SH-SY5Y (cell line): ENCODE results near the gene YAE1.

Source experiments
- GATA2 ChIP-seq: IDR thresholded peaks from 2 replicates; pipeline ENCODE4 v1.6.1; 2011; ENCODE audit warnings: mild to moderate bottlenecking, low read depth, low read length
- GATA3 ChIP-seq: IDR thresholded peaks from 2 replicates; pipeline ENCODE4 v1.6.1; 2011; ENCODE audit warnings: low read depth, mild to moderate bottlenecking, low read length, moderate library complexity

The YAE1 gene

GRCh38 chr7:39580149-39580874, 14.1 kb downstream of the YAE1 start:
- TF ChIP-seq GATA2: no peak
- TF ChIP-seq GATA3: no peak

DNA sequence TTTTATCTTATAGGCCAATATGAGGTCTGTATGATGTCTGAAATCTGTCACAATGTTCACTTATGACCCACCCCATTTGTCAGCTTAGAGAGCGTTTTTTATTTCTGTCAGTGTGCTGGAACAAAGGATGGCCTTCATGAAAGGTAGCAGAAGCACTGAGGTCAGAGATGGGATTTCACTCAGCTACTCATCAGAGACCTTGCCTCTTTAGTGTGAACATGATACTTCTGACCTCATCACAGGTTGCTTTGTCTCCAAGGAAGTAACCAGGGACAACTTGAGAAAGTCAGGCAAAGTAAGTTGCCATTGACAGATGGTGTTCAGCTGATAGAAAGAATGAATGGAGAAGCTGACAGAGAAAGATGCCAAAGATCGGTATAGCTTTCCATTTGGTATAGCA, 16.3 kb downstream of the YAE1 start:
- no peak for TF ChIP-seq GATA2
- TF ChIP-seq GATA3: no peak

DNA sequence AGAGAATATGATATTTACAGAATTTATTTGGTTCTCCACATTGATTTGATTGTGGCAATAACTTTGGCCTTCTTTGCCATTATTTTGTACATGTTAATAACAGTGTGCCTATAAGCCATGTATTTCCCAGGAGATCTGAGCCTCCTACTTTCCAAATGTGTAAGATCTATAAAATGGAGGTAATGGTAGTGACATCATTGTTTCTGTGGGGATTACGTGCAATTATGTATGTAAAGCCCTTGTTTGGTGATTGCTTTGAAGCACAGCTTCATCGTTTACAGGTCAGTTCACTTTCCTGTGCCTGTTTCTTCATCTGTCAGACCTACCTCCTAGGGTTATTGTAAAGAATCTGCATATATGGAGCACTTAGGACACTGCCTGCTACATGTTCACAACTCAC, 17.3 kb downstream of the YAE1 start:
- TF ChIP-seq GATA3: no peak
- TF ChIP-seq GATA2: no peak

DNA sequence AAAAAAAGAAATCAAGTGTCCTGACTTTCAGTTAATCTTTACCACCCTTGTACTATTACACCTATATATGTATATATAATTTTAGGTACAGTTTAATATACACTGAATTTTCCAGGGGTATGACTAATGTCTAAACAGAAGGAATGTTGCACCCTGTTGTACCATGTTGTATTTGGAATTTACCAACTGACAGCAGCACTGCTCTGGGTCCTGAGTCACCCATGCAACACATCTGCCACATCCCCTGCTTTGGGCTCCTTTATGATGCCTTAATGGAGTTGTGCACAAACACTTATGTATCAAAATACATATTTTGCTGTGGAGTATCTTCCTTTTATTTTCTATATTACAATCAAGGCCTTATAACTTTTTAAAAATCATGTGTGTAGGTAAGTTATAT, 21.2 kb downstream of the YAE1 start:
- TF ChIP-seq GATA3: no peak
- TF ChIP-seq GATA2: no peak

GRCh38 chr7:39588416-39588815, 22.2 kb downstream of the YAE1 start:
- TF ChIP-seq GATA2 (no peak), GATA3 (no peak)

GRCh38 chr7:39589323-39590111, 23.3 kb downstream of the YAE1 start:
- TF ChIP-seq GATA2 (no peak), GATA3 (no peak)

DNA sequence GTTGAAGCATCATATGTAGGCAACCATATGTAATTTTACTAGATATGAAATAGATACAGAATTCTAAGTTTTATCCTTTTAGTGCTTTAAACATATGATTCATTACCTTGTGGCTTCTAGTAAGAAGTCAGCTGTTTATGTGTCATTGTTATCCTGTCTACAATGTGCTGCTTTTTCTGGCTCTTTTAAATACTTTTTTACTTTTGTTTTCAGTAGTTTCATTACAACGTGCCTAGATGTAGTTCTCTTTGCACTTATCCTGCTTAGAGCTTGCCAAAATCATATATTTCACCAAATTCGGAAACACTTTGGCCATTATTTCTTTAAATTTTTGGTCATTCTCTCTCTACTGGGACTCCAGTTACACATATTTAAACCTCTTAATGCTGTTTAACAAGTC, 26.4 kb downstream of the YAE1 start:
- TF ChIP-seq GATA2: no peak

- TF ChIP-seq GATA3: no peak
- no peak for TF ChIP-seq GATA2
Observed at GRCh38 chr7:39594988-39595620, 28.9 kb downstream of the YAE1 start.

DNA sequence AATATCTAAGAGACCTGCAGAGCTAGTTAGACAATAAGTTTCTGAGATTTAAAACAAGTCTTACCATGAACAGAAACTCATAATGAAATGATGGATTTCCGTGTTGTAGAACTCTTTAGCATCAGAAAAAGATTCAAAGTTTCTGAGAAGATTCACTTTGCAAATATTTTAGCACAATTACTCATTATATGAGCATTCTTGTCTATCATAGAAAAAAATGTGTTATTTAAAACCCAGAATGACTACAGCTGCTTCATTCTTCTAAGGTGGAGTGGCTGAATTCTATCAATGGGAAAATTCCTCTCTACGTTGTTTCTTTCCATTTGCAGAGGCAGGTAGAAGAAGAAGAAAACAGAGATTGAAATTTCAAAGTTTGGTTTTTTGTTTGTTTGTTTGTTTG, 36.1 kb downstream of the YAE1 start:
- TF ChIP-seq GATA3 (no peak), GATA2 (no peak)

DNA sequence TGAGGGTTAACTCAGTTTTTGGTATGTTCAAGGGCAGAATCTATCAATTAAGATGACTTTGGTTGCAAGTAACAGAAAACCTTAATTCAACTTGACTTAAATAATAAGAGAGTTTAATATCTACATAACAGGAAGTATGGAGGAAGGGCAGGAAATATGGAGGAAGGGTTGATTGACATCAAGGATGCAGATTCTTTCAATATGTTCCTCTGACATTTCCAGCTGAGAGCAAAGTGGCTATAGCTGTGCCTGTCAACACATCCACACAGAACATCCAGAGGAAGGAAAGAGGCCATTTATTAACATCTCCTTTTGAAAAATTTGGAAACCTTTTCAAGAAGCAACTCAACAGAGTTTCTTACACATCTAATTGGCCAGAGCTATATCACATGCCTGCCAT, 37.7 kb downstream of the YAE1 start:
- TF ChIP-seq GATA2 (no peak), GATA3 (no peak)

DNA sequence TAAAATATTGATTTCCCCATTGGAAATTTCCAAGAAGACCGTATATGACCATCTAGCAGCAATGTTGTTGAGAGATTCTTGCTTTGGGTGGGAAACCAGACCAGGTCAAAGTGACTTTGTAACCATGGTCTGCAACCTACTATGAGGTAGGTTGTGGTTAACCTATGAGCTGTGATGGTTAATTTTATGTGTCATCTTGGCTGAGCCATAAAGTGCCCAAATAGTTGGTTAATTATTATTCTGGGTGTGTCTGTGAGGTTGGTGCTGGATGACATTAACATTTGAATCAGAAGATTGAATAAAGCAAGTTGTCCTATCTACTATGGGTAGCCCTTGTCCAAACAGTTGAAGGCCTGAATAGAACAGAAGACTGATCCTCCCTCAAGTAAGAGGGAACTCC, 38.9 kb downstream of the YAE1 start:
- TF ChIP-seq GATA3 (no peak), GATA2 (no peak)

- no peak for TF ChIP-seq GATA3
Observed at GRCh38 chr7:39606352-39606751, 40.1 kb downstream of the YAE1 start.

DNA sequence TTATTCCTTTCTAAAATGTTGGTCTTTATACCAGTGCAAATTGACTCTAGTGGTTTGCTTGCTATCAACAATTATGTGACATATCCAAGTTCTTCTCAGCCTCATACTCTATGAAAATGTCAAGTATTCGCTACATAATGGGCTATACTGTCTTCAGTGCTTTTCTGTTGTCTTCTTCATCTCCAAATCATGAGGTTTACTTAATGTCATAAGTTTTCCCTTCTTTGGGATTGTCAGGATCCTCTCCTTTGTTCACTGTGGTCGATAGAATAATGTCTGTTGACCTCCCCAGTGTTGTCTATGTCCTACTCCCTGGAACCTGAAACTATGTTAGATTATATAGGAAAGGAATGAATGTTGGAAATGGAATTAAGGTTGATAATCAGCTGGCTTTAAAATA, 40.7 kb downstream of the YAE1 start:
- TF ChIP-seq GATA2: no peak
- no peak for TF ChIP-seq GATA3

GRCh38 chr7:39607865-39608264, 41.7 kb downstream of the YAE1 start:
- no peak for TF ChIP-seq GATA2
- TF ChIP-seq GATA3: no peak

- peak; percentile 50 for TF ChIP-seq GATA3
- peak; percentile 37; the same call in 1 of the 2 replicates for TF ChIP-seq GATA2
Observed at GRCh38 chr7:39608278-39608677, 42.1 kb downstream of the YAE1 start.
